ENCODE data around the gene IPCEF1.

DNA sequence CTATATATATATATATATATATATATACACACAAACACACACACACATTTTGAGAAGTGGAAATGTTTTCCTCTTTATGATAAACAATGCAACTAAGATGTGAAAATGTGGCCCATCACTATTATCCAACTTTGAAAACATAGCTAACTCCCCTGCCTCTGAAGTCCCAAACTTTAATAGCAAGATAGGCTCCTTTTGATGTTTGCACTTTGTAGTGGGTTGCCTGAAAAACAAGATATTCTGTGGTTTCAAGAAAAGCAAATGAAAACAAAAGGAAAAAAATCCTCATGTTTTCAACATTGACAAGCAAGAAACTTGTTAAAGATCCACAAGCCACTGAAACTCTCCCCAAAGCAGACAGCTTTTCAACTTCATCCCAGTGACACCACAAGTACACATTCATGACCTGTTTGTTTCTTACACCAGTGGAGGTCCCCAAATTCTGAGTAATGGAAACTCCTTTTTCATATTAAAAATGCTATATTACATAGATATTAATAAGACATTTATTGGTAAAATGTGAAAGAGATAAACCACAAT lies 90.0 kb downstream of the IPCEF1 start:
- TF ChIP-seq CTCF (IDR thresholded peaks at IDR 0.05) (no peak), POLR2A (IDR thresholded peaks at IDR 0.05) (no peak)

Data from tibial nerve (tissue), 3 donors.